Testis (tissue), 5 donors: ENCODE data around the gene TRIM29. TPM values are rescaled to one million over a fixed set of nuclear protein-coding genes. Genes with fewer than 3 reads are reported as not detected.
A peak's percentile ranks its signal among the peaks of the same experiment; 100 is the strongest.

Experiments used
- DNase-seq: peaks from one replicate; pipeline ENCODE4 v3.0.0-alpha.2; 2019
- H3K27ac ChIP-seq, 2 donors: fragments of 200-600 bp; sonication (generic); one replicate each; pipeline ENCODE4 v1.5.1; 2019
- H3K27me3 ChIP-seq: fragments of 200-600 bp; sonication (generic); one replicate; pipeline ENCODE4 v1.5.1; 2019
- H3K36me3 ChIP-seq: fragments of 200-600 bp; sonication (generic); one replicate; pipeline ENCODE4 v1.5.1; 2017; ENCODE audit warnings: low read depth; ENCODE audit errors: missing control alignments
- H3K4me1 ChIP-seq: fragments of 200-600 bp; sonication (generic); one replicate; pipeline ENCODE4 v1.5.1; 2019
- H3K4me3 ChIP-seq, 2 donors: fragments of 200-600 bp; sonication (generic); one replicate each; pipeline ENCODE4 v1.5.1; 2017 to 2019
- H3K9me3 ChIP-seq: fragments of 200-600 bp; sonication (generic); one replicate; pipeline ENCODE4 v1.5.1; 2017
- POLR2A ChIP-seq: fragments of 450-650 bp; IDR thresholded peaks from one replicate; pipeline ENCODE4 v1.6.1; 2017; ENCODE audit warnings: antibody characterized with exemption, mild to moderate bottlenecking, moderate library complexity
- WGBS, 2 donors: methylation state at CpG; one replicate each; pipeline ENCODE4 v1.1.5; 2018; 5-methylcytosine and 5-hydroxymethylcytosine counted together
- intact Hi-C: fragments of 100-400 bp; cut with DNase I; formaldehyde crosslinking; loops from one replicate; pipeline ENCODE4 v1.15.1; 2023; ENCODE audit warnings: low total_unique reads
- long read RNA-seq, 2 donors: transcript quantifications; one replicate each; lab custom pipeline, GENCODE V29; 2026
- polyA plus RNA-seq: library from polyadenylated mRNA; stranded (reverse); fragments of 350-450 nt; fragmentation: Illumina TruSeq; extraction: RNeasy Lipid Tissue Mini Kit (QIAGEN cat#74804); gene quantifications from one replicate; pipeline ENCODE4 v1.2.3, GENCODE V29; 2014; ENCODE audit warnings: low read depth, low replicate concordance; ENCODE audit not compliant: insufficient read depth
- total RNA-seq, 2 donors: library from RNA; depleted of rRNA; stranded (reverse); fragments of >200 nt; gene quantifications; one replicate each; pipeline ENCODE4 v1.2.3, GENCODE V29; 2016
- TF ChIP-seq, protein P1 (sequence below), 3 experiments: fragments of 450-650 bp in 2 of 3; fragments of 200-600 bp in 1 of 3; sonication (generic) in 1 of 3; IDR thresholded peaks; one replicate each; pipeline ENCODE4 v1.5.1; 2016 to 2019; ENCODE audit warnings: antibody characterized with exemption in 3 of 3, mild to moderate bottlenecking in 2 of 3, moderate library complexity in 1 of 3

TRIM29 gene, protein sequence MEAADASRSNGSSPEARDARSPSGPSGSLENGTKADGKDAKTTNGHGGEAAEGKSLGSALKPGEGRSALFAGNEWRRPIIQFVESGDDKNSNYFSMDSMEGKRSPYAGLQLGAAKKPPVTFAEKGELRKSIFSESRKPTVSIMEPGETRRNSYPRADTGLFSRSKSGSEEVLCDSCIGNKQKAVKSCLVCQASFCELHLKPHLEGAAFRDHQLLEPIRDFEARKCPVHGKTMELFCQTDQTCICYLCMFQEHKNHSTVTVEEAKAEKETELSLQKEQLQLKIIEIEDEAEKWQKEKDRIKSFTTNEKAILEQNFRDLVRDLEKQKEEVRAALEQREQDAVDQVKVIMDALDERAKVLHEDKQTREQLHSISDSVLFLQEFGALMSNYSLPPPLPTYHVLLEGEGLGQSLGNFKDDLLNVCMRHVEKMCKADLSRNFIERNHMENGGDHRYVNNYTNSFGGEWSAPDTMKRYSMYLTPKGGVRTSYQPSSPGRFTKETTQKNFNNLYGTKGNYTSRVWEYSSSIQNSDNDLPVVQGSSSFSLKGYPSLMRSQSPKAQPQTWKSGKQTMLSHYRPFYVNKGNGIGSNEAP
- 10 to 100 TPM; 11.6 to 12.3 TPM for total RNA-seq
- 18.2 TPM for polyA plus RNA-seq
- long read RNA-seq, donor 1, partial matches to known transcripts = 0 of 2 reads
- long read RNA-seq, donor 1, other reads (novel, unspliced or antisense) = 0 of 2 reads
- long read RNA-seq, donor 2 = 0 reads

- intact Hi-C loops = no loop called here
- Histone ChIP-seq H3K9me3 (no peaks in the 10 kb centered on the region), H3K27ac (no peak within 1 kb of the TSS), H3K36me3 (no peaks in the 10 kb centered on the region), H3K27me3 (no peaks in the 10 kb centered on the region), H3K4me1 (no peaks in the 10 kb centered on the region), H3K4me3 (peak within 1 kb of the TSS; percentile 37 to 51)
- WGBS, 2 donors = 56 to 66% methylated on average over 27 to 41 of the region's 41 CpGs
- TF ChIP-seq POLR2A = no peak
- TF ChIP-seq, protein P1, sequence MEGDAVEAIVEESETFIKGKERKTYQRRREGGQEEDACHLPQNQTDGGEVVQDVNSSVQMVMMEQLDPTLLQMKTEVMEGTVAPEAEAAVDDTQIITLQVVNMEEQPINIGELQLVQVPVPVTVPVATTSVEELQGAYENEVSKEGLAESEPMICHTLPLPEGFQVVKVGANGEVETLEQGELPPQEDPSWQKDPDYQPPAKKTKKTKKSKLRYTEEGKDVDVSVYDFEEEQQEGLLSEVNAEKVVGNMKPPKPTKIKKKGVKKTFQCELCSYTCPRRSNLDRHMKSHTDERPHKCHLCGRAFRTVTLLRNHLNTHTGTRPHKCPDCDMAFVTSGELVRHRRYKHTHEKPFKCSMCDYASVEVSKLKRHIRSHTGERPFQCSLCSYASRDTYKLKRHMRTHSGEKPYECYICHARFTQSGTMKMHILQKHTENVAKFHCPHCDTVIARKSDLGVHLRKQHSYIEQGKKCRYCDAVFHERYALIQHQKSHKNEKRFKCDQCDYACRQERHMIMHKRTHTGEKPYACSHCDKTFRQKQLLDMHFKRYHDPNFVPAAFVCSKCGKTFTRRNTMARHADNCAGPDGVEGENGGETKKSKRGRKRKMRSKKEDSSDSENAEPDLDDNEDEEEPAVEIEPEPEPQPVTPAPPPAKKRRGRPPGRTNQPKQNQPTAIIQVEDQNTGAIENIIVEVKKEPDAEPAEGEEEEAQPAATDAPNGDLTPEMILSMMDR (IDR thresholded peaks at IDR 0.05) = no peak
- peak; percentile 14 for DNase-seq
Observed at GRCh38 chr11:120137611-120138521, at the start of gene TRIM29. TSS of gene TRIM29 (minus strand) at chr11:120138113. CDS start at chr11:120138031, 82 bp downstream.

DNA sequence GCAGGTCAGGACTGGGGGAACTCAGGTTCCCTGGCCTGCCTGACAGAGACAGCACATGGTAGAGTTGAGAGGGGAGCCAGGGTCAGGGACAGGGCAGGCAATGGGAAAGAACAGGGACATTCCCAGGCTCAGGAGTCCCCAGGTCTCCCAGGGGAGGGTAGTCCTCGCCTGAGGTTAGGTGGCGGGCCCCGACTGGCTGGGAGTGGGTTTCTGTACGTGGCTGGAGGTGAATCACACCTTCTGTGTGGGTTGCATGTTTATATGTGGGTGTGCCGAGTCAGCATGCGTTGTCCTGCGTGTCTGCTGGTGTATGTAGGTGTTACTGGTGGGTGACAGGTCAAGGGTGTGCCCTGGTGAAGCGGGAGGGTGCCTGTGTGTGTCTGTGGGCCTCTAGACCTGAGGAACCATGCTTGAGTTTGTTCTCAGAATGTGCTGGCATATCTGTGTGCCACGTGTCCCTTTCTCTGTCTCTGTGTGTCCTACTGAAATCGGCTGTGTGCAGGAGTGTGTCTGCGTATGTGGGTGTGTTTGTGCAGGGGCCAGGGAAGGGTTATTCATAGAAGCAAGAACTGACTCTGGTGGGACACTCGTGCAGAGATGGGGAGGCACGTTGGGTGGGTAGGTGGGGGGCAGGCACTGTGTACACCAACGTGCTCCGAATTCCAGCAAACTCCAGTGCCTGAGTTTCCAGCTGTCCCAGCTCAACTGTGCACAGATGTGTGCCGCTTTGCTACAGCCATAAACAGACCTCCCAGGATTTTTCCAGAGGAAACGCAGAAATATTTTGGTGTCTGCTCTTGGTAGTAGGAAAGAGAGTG lies 49.1 kb upstream of the TRIM29 start:
- H3K4me3 ChIP-seq = no peak overlapping the region
- H3K36me3 ChIP-seq = no peaks in the 10 kb centered on the region
- no peaks in the 10 kb centered on the region for H3K27me3 ChIP-seq
- TF ChIP-seq POLR2A = no peak
- TF ChIP-seq, protein P1 (IDR thresholded peaks at IDR 0.05) = no peak
- H3K27ac ChIP-seq = peak overlapping the region; percentile 14 to 62
- no peaks in the 10 kb centered on the region for H3K9me3 ChIP-seq
- WGBS, 2 donors = 40 to 53% methylated on average over 16 to 17 of the region's 17 CpGs
- DNase-seq = no peak
- peaks cover 29% of the 10 kb centered on the region for H3K4me1 ChIP-seq
- intact Hi-C loops = no loop called here

DNA sequence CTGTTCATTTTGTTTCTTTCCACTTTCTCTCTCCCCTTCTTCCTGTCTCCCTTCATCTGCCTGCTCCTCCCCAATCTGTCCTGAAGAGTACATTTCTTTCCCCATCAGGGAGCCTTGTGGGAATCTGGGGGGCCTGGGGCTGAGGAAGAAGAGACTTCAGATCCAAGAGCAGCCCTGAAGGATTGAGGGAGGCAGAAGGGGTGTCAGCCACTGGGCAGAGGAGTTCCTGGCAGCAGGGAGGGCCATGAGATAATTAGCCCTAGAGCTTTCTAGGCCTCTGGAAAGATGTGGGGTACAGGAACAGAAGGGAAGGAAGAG lies 48.5 kb upstream of the TRIM29 start:
- DNase-seq = no peak
- no peak for TF ChIP-seq POLR2A
- TF ChIP-seq, protein P1 (IDR thresholded peaks at IDR 0.05) = no peak
- Histone ChIP-seq H3K36me3 (no peaks in the 10 kb centered on the region), H3K4me1 (peaks cover 29% of the 10 kb centered on the region), H3K27ac (peak overlapping the region; percentile 14 to 62), H3K4me3 (no peak overlapping the region), H3K9me3 (no peaks in the 10 kb centered on the region), H3K27me3 (no peaks in the 10 kb centered on the region)
- intact Hi-C loops = no loop called here

- DNase-seq = peak; percentile 13
- H3K36me3 ChIP-seq = no peaks in the 10 kb centered on the region
- no peak overlapping the region for H3K4me3 ChIP-seq
- H3K27ac ChIP-seq = peak overlapping the region in 1 of 2 donors; percentile 62
- no peaks in the 10 kb centered on the region for H3K27me3 ChIP-seq
- peaks cover 29% of the 10 kb centered on the region for H3K4me1 ChIP-seq
- no peaks in the 10 kb centered on the region for H3K9me3 ChIP-seq
- intact Hi-C loops = no loop called here
- WGBS, 2 donors = 54 to 74% methylated on average over 3 of the region's 3 CpGs
- TF ChIP-seq, protein P1 (IDR thresholded peaks at IDR 0.05) = no peak
- no peak for TF ChIP-seq POLR2A
Observed at GRCh38 chr11:120185706-120186455, 48.0 kb upstream of the TRIM29 start.
